Measurements from ENCODE around the gene FYB1. TPM values are rescaled to one million over a fixed set of nuclear protein-coding genes. Genes with fewer than 3 reads are reported as not detected.

The FYB1 gene
- total and polyA plus RNA-seq, 2 experiments from 2014 or later: not detected

DNA sequence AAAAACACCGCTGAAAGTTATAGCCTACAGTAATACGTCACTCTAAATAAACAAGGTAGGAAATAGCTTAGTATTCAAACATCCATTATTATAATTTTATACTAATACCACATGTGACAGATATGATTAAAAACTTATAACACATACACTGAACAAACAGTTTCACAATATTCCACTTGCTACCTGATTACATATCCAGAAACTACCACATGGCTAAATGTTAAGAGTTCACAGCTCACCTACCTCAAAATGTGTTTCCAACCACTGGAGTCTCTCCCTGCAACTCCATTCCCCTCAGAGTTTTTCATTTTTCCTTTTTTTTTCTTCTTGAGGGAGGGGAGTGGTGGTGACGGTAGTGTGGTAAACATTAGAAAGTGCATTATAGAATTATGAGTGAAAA lies 157.3 kb downstream of the FYB1 start (continued):
- TF ChIP-seq ZNF462 (CRISPR knock-in tag; IDR thresholded peaks at IDR 0.05) (no peak), NANOG (IDR thresholded peaks at IDR 0.05; ENCODE audit: borderline replicate concordance) (no peak)

GRCh38 chr5:39059064-39059463 lies 160.3 kb downstream of the FYB1 start:
- H2AFZ ChIP-seq: no peak overlapping the region
- Mint-ChIP-seq H3K9me3 (no peaks in the 10 kb centered on the region), H3K27me3 (ENCODE audit: insufficient read depth, low read depth, poor library complexity) (no peaks in the 10 kb centered on the region), H3K4me3 (no peak overlapping the region), H3K4me1 (peaks cover 16% of the 10 kb centered on the region; the same call in 2 of the 3 replicates), H3K27ac (no peak overlapping the region), H3K36me3 (ENCODE audit: low read depth) (no peaks in the 10 kb centered on the region)
- H3K4me2 ChIP-seq: no peak overlapping the region
- no peaks in the 10 kb centered on the region for H3K27me3 ChIP-seq (ENCODE audit: insufficient read depth)
- no peak overlapping the region for H3K27ac ChIP-seq (ENCODE audit: low read depth)
- H3K4me3 ChIP-seq: no peak overlapping the region
- H3K36me3 ChIP-seq (ENCODE audit: insufficient read depth): no peaks in the 10 kb centered on the region
- ATAC-seq: no peak
- H3K4me1 ChIP-seq (ENCODE audit: insufficient read depth): peaks cover 20% of the 10 kb centered on the region
- no peak for DNase-seq (ENCODE audit: low spot score)
- H4K20me1 ChIP-seq (replicated peaks; ENCODE audit: insufficient read depth): no peaks in the 10 kb centered on the region; the same call in 1 of the 2 replicates
- no peaks in the 10 kb centered on the region for H3F3A ChIP-seq (replicated peaks; ENCODE audit: low read depth)
- peaks cover 100% of the 10 kb centered on the region for H3K79me2 ChIP-seq (replicated peaks; ENCODE audit: insufficient read depth)
- H3K9me2 ChIP-seq (ENCODE audit: insufficient read depth): no peaks in the 10 kb centered on the region
- no peak for TF ChIP-seq NANOG (IDR thresholded peaks at IDR 0.05; ENCODE audit: borderline replicate concordance)
- TF ChIP-seq, protein P1, sequence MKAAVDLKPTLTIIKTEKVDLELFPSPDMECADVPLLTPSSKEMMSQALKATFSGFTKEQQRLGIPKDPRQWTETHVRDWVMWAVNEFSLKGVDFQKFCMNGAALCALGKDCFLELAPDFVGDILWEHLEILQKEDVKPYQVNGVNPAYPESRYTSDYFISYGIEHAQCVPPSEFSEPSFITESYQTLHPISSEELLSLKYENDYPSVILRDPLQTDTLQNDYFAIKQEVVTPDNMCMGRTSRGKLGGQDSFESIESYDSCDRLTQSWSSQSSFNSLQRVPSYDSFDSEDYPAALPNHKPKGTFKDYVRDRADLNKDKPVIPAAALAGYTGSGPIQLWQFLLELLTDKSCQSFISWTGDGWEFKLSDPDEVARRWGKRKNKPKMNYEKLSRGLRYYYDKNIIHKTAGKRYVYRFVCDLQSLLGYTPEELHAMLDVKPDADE (IDR thresholded peaks at IDR 0.05): no peak
- no peak for TF ChIP-seq EZH2 (IDR thresholded peaks at IDR 0.05; ENCODE audit: low read depth, unreplicated experiment)
- TF ChIP-seq, protein P2, sequence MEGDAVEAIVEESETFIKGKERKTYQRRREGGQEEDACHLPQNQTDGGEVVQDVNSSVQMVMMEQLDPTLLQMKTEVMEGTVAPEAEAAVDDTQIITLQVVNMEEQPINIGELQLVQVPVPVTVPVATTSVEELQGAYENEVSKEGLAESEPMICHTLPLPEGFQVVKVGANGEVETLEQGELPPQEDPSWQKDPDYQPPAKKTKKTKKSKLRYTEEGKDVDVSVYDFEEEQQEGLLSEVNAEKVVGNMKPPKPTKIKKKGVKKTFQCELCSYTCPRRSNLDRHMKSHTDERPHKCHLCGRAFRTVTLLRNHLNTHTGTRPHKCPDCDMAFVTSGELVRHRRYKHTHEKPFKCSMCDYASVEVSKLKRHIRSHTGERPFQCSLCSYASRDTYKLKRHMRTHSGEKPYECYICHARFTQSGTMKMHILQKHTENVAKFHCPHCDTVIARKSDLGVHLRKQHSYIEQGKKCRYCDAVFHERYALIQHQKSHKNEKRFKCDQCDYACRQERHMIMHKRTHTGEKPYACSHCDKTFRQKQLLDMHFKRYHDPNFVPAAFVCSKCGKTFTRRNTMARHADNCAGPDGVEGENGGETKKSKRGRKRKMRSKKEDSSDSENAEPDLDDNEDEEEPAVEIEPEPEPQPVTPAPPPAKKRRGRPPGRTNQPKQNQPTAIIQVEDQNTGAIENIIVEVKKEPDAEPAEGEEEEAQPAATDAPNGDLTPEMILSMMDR (conservative IDR thresholded peaks at IDR 0.05; ENCODE audit: low read depth in 2 of 2): no peak
- no peak for TF ChIP-seq CREB1 (CRISPR knock-in tag; IDR thresholded peaks at IDR 0.05; ENCODE audit: low read depth)
- no peak for TF ChIP-seq ZNF462 (CRISPR knock-in tag; IDR thresholded peaks at IDR 0.05)

All from GM23338 (cell line).